ENCODE data around the gene KIF17.

KIF17 gene

GRCh38 chr1:20705203-20705755 lies 12.5 kb downstream of the KIF17 start:
- no peak overlapping the region for H3K4me3 ChIP-seq (ENCODE audit: severe bottlenecking)
- no peak for ATAC-seq (ENCODE audit: low read depth)
- DNase-seq (ENCODE audit: low spot score) = no peak
- no peaks in the 10 kb centered on the region for H3K9me3 ChIP-seq (ENCODE audit: severe bottlenecking)
- H3K27me3 ChIP-seq (ENCODE audit: insufficient read depth, poor library complexity, severe bottlenecking) = no peaks in the 10 kb centered on the region
- H3K36me3 ChIP-seq (ENCODE audit: low read depth) = no peaks in the 10 kb centered on the region
- TF ChIP-seq CTCF (IDR thresholded peaks at IDR 0.05; ENCODE audit: poor library complexity, severe bottlenecking) = no peak
- no peaks in the 10 kb centered on the region for H3K4me1 ChIP-seq (ENCODE audit: insufficient read depth, poor library complexity, severe bottlenecking)
- no peak overlapping the region for H3K27ac ChIP-seq (ENCODE audit: poor library complexity, severe bottlenecking)

GRCh38 chr1:20704390-20705202 lies 13.2 kb downstream of the KIF17 start:
- no peaks in the 10 kb centered on the region for H3K9me3 ChIP-seq (ENCODE audit: severe bottlenecking)
- TF ChIP-seq CTCF (IDR thresholded peaks at IDR 0.05; ENCODE audit: poor library complexity, severe bottlenecking) = no peak
- no peak for DNase-seq (ENCODE audit: low spot score)
- ATAC-seq (ENCODE audit: low read depth) = no peak
- no peaks in the 10 kb centered on the region for H3K27me3 ChIP-seq (ENCODE audit: insufficient read depth, poor library complexity, severe bottlenecking)
- H3K36me3 ChIP-seq (ENCODE audit: low read depth) = no peaks in the 10 kb centered on the region
- H3K4me3 ChIP-seq (ENCODE audit: severe bottlenecking) = no peak overlapping the region
- H3K4me1 ChIP-seq (ENCODE audit: insufficient read depth, poor library complexity, severe bottlenecking) = no peaks in the 10 kb centered on the region
- no peak overlapping the region for H3K27ac ChIP-seq (ENCODE audit: poor library complexity, severe bottlenecking)

- Histone ChIP-seq H3K27me3 (ENCODE audit: insufficient read depth, poor library complexity, severe bottlenecking) (no peaks in the 10 kb centered on the region), H3K9me3 (ENCODE audit: severe bottlenecking) (no peaks in the 10 kb centered on the region), H3K36me3 (ENCODE audit: low read depth) (no peaks in the 10 kb centered on the region), H3K4me3 (ENCODE audit: severe bottlenecking) (no peak overlapping the region), H3K27ac (ENCODE audit: poor library complexity, severe bottlenecking) (no peak overlapping the region), H3K4me1 (ENCODE audit: insufficient read depth, poor library complexity, severe bottlenecking) (peaks cover 5% of the 10 kb centered on the region)
- no peak for DNase-seq (ENCODE audit: low spot score)
- ATAC-seq (ENCODE audit: low read depth) = no peak
- TF ChIP-seq CTCF (IDR thresholded peaks at IDR 0.05; ENCODE audit: poor library complexity, severe bottlenecking) = no peak
Measured at GRCh38 chr1:20703124-20703756, 14.6 kb downstream of the KIF17 start.

- peak; percentile 70 for ATAC-seq (ENCODE audit: low read depth)
- Histone ChIP-seq H3K4me1 (ENCODE audit: insufficient read depth, poor library complexity, severe bottlenecking) (peaks cover 11% of the 10 kb centered on the region), H3K4me3 (ENCODE audit: severe bottlenecking) (no peak overlapping the region), H3K27me3 (ENCODE audit: insufficient read depth, poor library complexity, severe bottlenecking) (no peaks in the 10 kb centered on the region), H3K9me3 (ENCODE audit: severe bottlenecking) (no peaks in the 10 kb centered on the region), H3K36me3 (ENCODE audit: low read depth) (no peaks in the 10 kb centered on the region), H3K27ac (ENCODE audit: poor library complexity, severe bottlenecking) (no peak overlapping the region)
- no peak for DNase-seq (ENCODE audit: low spot score)
- TF ChIP-seq CTCF (IDR thresholded peaks at IDR 0.05; ENCODE audit: poor library complexity, severe bottlenecking) = peak; percentile 38
Measured at GRCh38 chr1:20702416-20702815, 15.4 kb downstream of the KIF17 start.
